PC-3 (cell line): ENCODE results near the gene PHAF1. TPM values are rescaled to one million over a fixed set of nuclear protein-coding genes. Genes with fewer than 3 reads are reported as not detected.

Experiments used
- ATAC-seq: fragments of 200-7000 bp; cut with Tn5 transposase; 2 replicates; pipeline ENCODE4 v1.9.1; 2020; ENCODE audit warnings: mild to moderate bottlenecking, moderate library complexity
- BruUV-seq: library from RNA; stranded (reverse); fragments of 400-500 nt; replicated peaks from 2 replicates; lab custom pipeline; 2021; lab: Mats Ljungman, UMichigan
- CTCF ChIA-PET: fragments of 300-600 bp; sonication (Branson Sonifier 250); formaldehyde crosslinking; loops from one replicate; lab custom pipeline; 2022; ENCODE audit warnings: antibody characterized with exemption; lab: Charles Lee
- POLR2A ChIA-PET: fragments of 300-600 bp; sonication (Branson Sonifier 250); formaldehyde crosslinking; loops from one replicate; lab custom pipeline; 2022; ENCODE audit warnings: antibody characterized with exemption; ENCODE audit not compliant: unreplicated experiment; lab: Charles Lee
- DNase-seq: peaks from one replicate; pipeline ENCODE4 v3.0.0-alpha.2; 2015
- H2AFZ ChIP-seq: fragments of 300-600 bp; sonication (generic); 2 replicates; pipeline ENCODE4 v1.6.0; 2016; ENCODE audit warnings: antibody characterized with exemption, low read length
- H3F3A ChIP-seq: fragments of 300-600 bp; sonication (generic); one replicate; pipeline ENCODE4 v1.6.0; 2017; ENCODE audit warnings: antibody characterized with exemption, low read length, control low read depth, mild to moderate bottlenecking; ENCODE audit not compliant: unreplicated experiment
- H3K27ac ChIP-seq: fragments of 300-600 bp; sonication (generic); 2 replicates; pipeline ENCODE4 v1.5.1; 2016; ENCODE audit warnings: mild to moderate bottlenecking, low read length
- H3K27me3 ChIP-seq: fragments of 300-600 bp; sonication (generic); 2 replicates; pipeline ENCODE4 v1.6.1; 2016; ENCODE audit warnings: low read length, mixed read lengths
- H3K36me3 ChIP-seq: fragments of 300-600 bp; sonication (generic); 2 replicates; pipeline ENCODE4 v1.6.1; 2016; ENCODE audit warnings: low read depth, mixed run types, low read length, mixed read lengths
- H3K4me1 ChIP-seq: fragments of 300-600 bp; sonication (generic); 2 replicates; pipeline ENCODE4 v1.5.1; 2016; ENCODE audit warnings: low read length; ENCODE audit not compliant: insufficient read depth
- H3K4me2 ChIP-seq: fragments of 300-600 bp; sonication (generic); 2 replicates; pipeline ENCODE4 v1.6.0; 2016; ENCODE audit warnings: low read length
- H3K4me3 ChIP-seq: fragments of 300-600 bp; sonication (generic); 2 replicates; pipeline ENCODE4 v1.5.1; 2016; ENCODE audit warnings: mild to moderate bottlenecking, low read length, mixed read lengths
- H3K79me2 ChIP-seq: fragments of 300-600 bp; sonication (generic); 2 replicates; pipeline ENCODE4 v1.6.1; 2017; ENCODE audit warnings: low read length, mixed read lengths
- H3K9ac ChIP-seq: fragments of 300-600 bp; sonication (generic); 2 replicates; pipeline ENCODE4 v1.6.0; 2016; ENCODE audit warnings: mild to moderate bottlenecking, low read length
- H3K9me2 ChIP-seq: fragments of 300-600 bp; sonication (generic); replicated peaks from 2 replicates; pipeline ENCODE4 v1.6.1; 2016; ENCODE audit warnings: mixed run types, low read length, mixed read lengths
- H3K9me3 ChIP-seq: fragments of 300-600 bp; sonication (generic); 2 replicates; pipeline ENCODE4 v1.6.1; 2016; ENCODE audit warnings: low read length, mixed read lengths
- H4K20me1 ChIP-seq: fragments of 300-600 bp; sonication (generic); 2 replicates; pipeline ENCODE4 v1.6.1; 2016; ENCODE audit warnings: low read length, mixed read lengths
- CTCF ChIP-seq: fragments of 300-600 bp; sonication (generic); conservative IDR thresholded peaks from 2 replicates; pipeline ENCODE4 v1.5.1; 2017; ENCODE audit warnings: antibody characterized with exemption, low read depth, mild to moderate bottlenecking, low read length
- EZH2 ChIP-seq: fragments of 300-600 bp; sonication (generic); IDR thresholded peaks from one replicate; pipeline ENCODE4 v1.6.1; 2017; ENCODE audit warnings: antibody characterized with exemption, mild to moderate bottlenecking, low read length; ENCODE audit not compliant: unreplicated experiment
- EZH2phosphoT487 ChIP-seq: fragments of 300-600 bp; sonication (generic); IDR thresholded peaks from 2 replicates; pipeline ENCODE4 v1.6.1; 2018; ENCODE audit warnings: mild to moderate bottlenecking, antibody characterized with exemption, low read length, borderline replicate concordance
- intact Hi-C: fragments of 100-400 bp; cut with micrococcal nuclease; formaldehyde crosslinking; loops from 2 replicates; pipeline ENCODE4 v1.9.0; 2023
- total RNA-seq: library from RNA; depleted of rRNA; stranded (reverse); fragments of >200 nt; gene quantifications from 2 replicates; pipeline ENCODE4 v1.2.3, GENCODE V29; 2014

PHAF1 gene
- total RNA-seq, 1 experiment from 2014 or later: 18.8 TPM

- POLR2A ChIA-PET: interaction anchor here (0.5 kb wide), 1 partner anchor 19 kb away, joined by 3 read pairs; no protein-coding TSS in a partner anchor
- TSS peak; percentile 83 for BruUV-seq
- peak overlapping the region; percentile 68 for H3K4me3 ChIP-seq
- no peaks in the 10 kb centered on the region for H3K27me3 ChIP-seq
- CTCF ChIA-PET: interaction anchor here (1.0 kb wide), 1 partner anchor 14 kb away, joined by 10 read pairs; no protein-coding TSS in a partner anchor
- peak overlapping the region; percentile 76 for H3K27ac ChIP-seq
- intact Hi-C loops: no loop called here
- H3K4me1 ChIP-seq: peaks cover 30% of the 10 kb centered on the region
- H3K9me3 ChIP-seq: no peaks in the 10 kb centered on the region
- no peak for TF ChIP-seq EZH2
- peak; percentile 63 for TF ChIP-seq CTCF
- peak overlapping the region; percentile 94 for H3K4me2 ChIP-seq
- H2AFZ ChIP-seq: peak overlapping the region; percentile 88
- H3K36me3 ChIP-seq: no peaks in the 10 kb centered on the region
- no peaks in the 10 kb centered on the region for H3F3A ChIP-seq
- ATAC-seq (no peak), DNase-seq (no peak)
- no peaks in the 10 kb centered on the region for H4K20me1 ChIP-seq
- H3K9ac ChIP-seq: peak overlapping the region; percentile 75
- H3K9me2 ChIP-seq: no peaks in the 10 kb centered on the region
- H3K79me2 ChIP-seq: peaks cover 11% of the 10 kb centered on the region
Observed at GRCh38 chr16:67169642-67170167, 60.0 kb downstream of the PHAF1 start.

GRCh38 chr16:67170168-67170948 is 60.6 kb downstream of the PHAF1 start, which contains the start of gene NOL3:
NOL3 (plus strand) TSS chr16:67170538.
- Histone ChIP-seq H3K4me1 (peaks cover 37% of the 10 kb centered on the region), H3K27ac (peak within 1 kb of the TSS; percentile 76), H3F3A (no peaks in the 10 kb centered on the region), H3K9me3 (no peaks in the 10 kb centered on the region), H3K4me3 (peak within 1 kb of the TSS; percentile 68), H3K36me3 (no peaks in the 10 kb centered on the region), H3K27me3 (no peaks in the 10 kb centered on the region), H4K20me1 (no peaks in the 10 kb centered on the region), H3K79me2 (peaks cover 17% of the 10 kb centered on the region), H3K9me2 (no peaks in the 10 kb centered on the region), H2AFZ (peak within 1 kb of the TSS; percentile 88), H3K4me2 (peak within 1 kb of the TSS; percentile 94), H3K9ac (peak within 1 kb of the TSS; percentile 75)
- ChIA-PET POLR2A (interaction anchor here (0.5 kb wide), 2 partner anchors 20 to 77 kb away, joined by 3 read pairs; partner anchors contain the start of gene FHOD1), CTCF (interaction anchor here (0.6 to 1.0 kb wide), 2 partner anchors 13 to 15 kb away, joined by 3 to 10 read pairs; no protein-coding TSS in a partner anchor)
- ATAC-seq (peak; percentile 42), DNase-seq (peak; percentile 80)
- no TSS peak for BruUV-seq
- intact Hi-C loops: no loop called here
- no peak for TF ChIP-seq CTCF
- no peak for TF ChIP-seq EZH2phosphoT487
- no peak for TF ChIP-seq EZH2
